ENCODE measurements around the gene SWT1. TPM values are rescaled to one million over a fixed set of nuclear protein-coding genes. Genes with fewer than 3 reads are reported as not detected.

The SWT1 gene
- total and polyA plus RNA-seq, 2 of the 13 experiments (the other 11 are each of a cell fraction or from before 2014, with no cell fraction given): 1.7 to 2.5 TPM

DNA sequence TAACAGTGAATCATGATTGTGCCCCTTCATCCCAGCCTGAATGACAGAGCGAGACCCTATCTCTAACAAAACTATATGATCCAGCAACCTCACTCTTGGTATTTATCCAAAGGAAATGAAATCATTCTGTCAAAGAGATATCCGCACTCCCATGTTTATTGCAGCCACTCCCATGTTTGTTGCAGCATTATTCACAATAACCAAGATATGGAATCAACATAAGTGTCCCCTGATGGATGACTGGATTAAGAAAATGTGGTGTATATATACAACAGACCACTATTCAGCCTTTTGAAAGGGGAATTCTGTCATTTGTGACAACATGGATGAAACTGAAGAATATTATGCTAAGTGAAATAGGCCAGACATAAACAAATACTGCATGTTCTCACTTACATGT lies 44.6 kb upstream of the SWT1 start:
- no TSS peak for BruUV-seq (replicated peaks)
- H3K4me2 ChIP-seq (ENCODE audit: low read depth, low read length): no peak overlapping the region
- in situ Hi-C loops (cut with HindIII; ENCODE audit: extremely low pct_ligation_motif_present, low pct_unique_long_range_greater_than_20kb): no loop called here
- no peaks in the 10 kb centered on the region for H3K4me1 ChIP-seq (ENCODE audit: insufficient read depth, low read length)
- H3K9me3 ChIP-seq (ENCODE audit: low read length): peaks cover 11% of the 10 kb centered on the region; the same call in 1 of the 2 replicates
- H2AFZ ChIP-seq (ENCODE audit: low read length): no peak overlapping the region
- H3K79me2 ChIP-seq (ENCODE audit: insufficient read depth, low read length): no peaks in the 10 kb centered on the region
- ChIA-PET CTCF (ENCODE audit: low intra/inter-chr PET ratio, low total read pairs) (no interaction called here), POLR2A (no interaction called here)
- H3K36me3 ChIP-seq (replicated peaks in 1 of 2; ENCODE audit: control insufficient read depth in 1 of 2, insufficient read depth in 2 of 2, low read length in 2 of 2): no peaks in the 10 kb centered on the region
- no peaks in the 10 kb centered on the region for H4K20me1 ChIP-seq (ENCODE audit: insufficient read depth, low read length)
- no peak overlapping the region for H3K27ac ChIP-seq (ENCODE audit: extremely low read length, insufficient read depth, low read length)
- no peak for FAIRE-seq
- no peaks in the 10 kb centered on the region for H3K27me3 ChIP-seq (ENCODE audit: control insufficient read depth in 1 of 2, insufficient read depth in 2 of 2, low read length in 2 of 2)
- DNase-seq (ENCODE audit: low spot score): no peak
- no peak overlapping the region for H3K9ac ChIP-seq (ENCODE audit: insufficient read depth, low read depth, low read length)
- no peak for ATAC-seq
- H3K4me3 ChIP-seq (replicated peaks in 1 of 3; ENCODE audit: insufficient read depth in 1 of 3, low read depth in 2 of 3, low read length in 3 of 3): no peak overlapping the region
- 83% methylated on average over 2 of the region's 2 CpGs for WGBS (ENCODE audit: low lambda C conversion rate)
- TF ChIP-seq TBL1XR1 (IDR thresholded peaks at IDR 0.05; ENCODE audit: borderline replicate concordance, low read length, partially characterized antibody) (no peak), ONECUT2 (CRISPR knock-in tag; IDR thresholded peaks at IDR 0.05) (no peak), ETV6 (CRISPR knock-in tag; conservative IDR thresholded peaks at IDR 0.05) (no peak), ZNF563 (CRISPR knock-in tag; IDR thresholded peaks at IDR 0.05) (no peak), RFXANK (CRISPR knock-in tag; IDR thresholded peaks at IDR 0.05) (no peak), ZNF543 (CRISPR knock-in tag; IDR thresholded peaks at IDR 0.05) (no peak), EEA1 (CRISPR knock-in tag; IDR thresholded peaks at IDR 0.05; ENCODE audit: borderline replicate concordance) (no peak), ZNF572 (CRISPR knock-in tag; IDR thresholded peaks at IDR 0.05) (no peak)
- TF ChIP-seq, protein P1, sequence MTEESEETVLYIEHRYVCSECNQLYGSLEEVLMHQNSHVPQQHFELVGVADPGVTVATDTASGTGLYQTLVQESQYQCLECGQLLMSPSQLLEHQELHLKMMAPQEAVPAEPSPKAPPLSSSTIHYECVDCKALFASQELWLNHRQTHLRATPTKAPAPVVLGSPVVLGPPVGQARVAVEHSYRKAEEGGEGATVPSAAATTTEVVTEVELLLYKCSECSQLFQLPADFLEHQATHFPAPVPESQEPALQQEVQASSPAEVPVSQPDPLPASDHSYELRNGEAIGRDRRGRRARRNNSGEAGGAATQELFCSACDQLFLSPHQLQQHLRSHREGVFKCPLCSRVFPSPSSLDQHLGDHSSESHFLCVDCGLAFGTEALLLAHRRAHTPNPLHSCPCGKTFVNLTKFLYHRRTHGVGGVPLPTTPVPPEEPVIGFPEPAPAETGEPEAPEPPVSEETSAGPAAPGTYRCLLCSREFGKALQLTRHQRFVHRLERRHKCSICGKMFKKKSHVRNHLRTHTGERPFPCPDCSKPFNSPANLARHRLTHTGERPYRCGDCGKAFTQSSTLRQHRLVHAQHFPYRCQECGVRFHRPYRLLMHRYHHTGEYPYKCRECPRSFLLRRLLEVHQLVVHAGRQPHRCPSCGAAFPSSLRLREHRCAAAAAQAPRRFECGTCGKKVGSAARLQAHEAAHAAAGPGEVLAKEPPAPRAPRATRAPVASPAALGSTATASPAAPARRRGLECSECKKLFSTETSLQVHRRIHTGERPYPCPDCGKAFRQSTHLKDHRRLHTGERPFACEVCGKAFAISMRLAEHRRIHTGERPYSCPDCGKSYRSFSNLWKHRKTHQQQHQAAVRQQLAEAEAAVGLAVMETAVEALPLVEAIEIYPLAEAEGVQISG (CRISPR knock-in tag; IDR thresholded peaks at IDR 0.05): no peak
- TF ChIP-seq, protein P2, sequence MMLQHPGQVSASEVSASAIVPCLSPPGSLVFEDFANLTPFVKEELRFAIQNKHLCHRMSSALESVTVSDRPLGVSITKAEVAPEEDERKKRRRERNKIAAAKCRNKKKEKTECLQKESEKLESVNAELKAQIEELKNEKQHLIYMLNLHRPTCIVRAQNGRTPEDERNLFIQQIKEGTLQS (CRISPR knock-in tag; IDR thresholded peaks at IDR 0.05): no peak
- TF ChIP-seq, protein P3, sequence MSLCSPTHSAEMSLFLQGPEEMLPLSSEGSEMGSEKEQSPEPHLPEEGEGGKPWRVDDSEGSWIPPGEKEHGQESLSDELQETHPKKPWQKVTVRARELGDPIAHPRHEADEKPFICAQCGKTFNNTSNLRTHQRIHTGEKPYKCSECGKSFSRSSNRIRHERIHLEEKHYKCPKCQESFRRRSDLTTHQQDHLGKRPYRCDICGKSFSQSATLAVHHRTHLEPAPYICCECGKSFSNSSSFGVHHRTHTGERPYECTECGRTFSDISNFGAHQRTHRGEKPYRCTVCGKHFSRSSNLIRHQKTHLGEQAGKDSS (CRISPR knock-in tag; IDR thresholded peaks at IDR 0.05; ENCODE audit: borderline replicate concordance, low read depth): no peak
- intact Hi-C loops (cut with micrococcal nuclease; ENCODE audit: unreplicated experiment): no loop called here

Measured in HepG2 (cell line).